ENCODE data around the gene MAGI2. TPM values are rescaled to one million over a fixed set of nuclear protein-coding genes. Genes with fewer than 3 reads are reported as not detected.

MAGI2 gene
- total RNA-seq, 1 experiment from 2014 or later = 0.25 TPM

GRCh38 chr7:79489371-79489770, 35.9 kb upstream of the MAGI2 start:
- H3K27me3 ChIP-seq (replicated peaks; ENCODE audit: control insufficient read depth, insufficient read depth, low read length) = no peaks in the 10 kb centered on the region
- H3K36me3 Mint-ChIP-seq (ENCODE audit: insufficient read depth, unreplicated experiment) = no peaks in the 10 kb centered on the region
- ChIA-PET CTCF (no interaction called here), POLR2A (no interaction called here)
- no peaks in the 10 kb centered on the region for H3K9me3 Mint-ChIP-seq (ENCODE audit: unreplicated experiment)
- no peaks in the 10 kb centered on the region for H3K27me3 Mint-ChIP-seq (ENCODE audit: insufficient read depth, unreplicated experiment)
- H3K4me1 Mint-ChIP-seq (ENCODE audit: low read depth, unreplicated experiment) = peaks cover 15% of the 10 kb centered on the region
- no peaks in the 10 kb centered on the region for H3K9me3 ChIP-seq
- H3K4me3 Mint-ChIP-seq (ENCODE audit: unreplicated experiment) = no peak overlapping the region
- DNase-seq = no peak
- no peak overlapping the region for H3K27ac Mint-ChIP-seq (ENCODE audit: unreplicated experiment)
- no peak for TF ChIP-seq CTCF (IDR thresholded peaks at IDR 0.05; ENCODE audit: insufficient read depth in 1 of 2, low read depth in 1 of 2, low read length in 1 of 2, severe bottlenecking in 1 of 2, unreplicated experiment in 1 of 2)
- no TSS peak for BruUV-seq (replicated peaks)
- no peaks in the 10 kb centered on the region for H3K36me3 ChIP-seq (ENCODE audit: control insufficient read depth, insufficient read depth, low read length)
- 0 out of 2 replicates have a peak, but pooled peaks cover 6% of the 10 kb centered on the region for H3K4me1 ChIP-seq
- intact Hi-C loops (cut with micrococcal nuclease; ENCODE audit: unreplicated experiment) = no loop called here
- no peak overlapping the region for H3K4me3 ChIP-seq (ENCODE audit: low read depth, low read length)

DNA sequence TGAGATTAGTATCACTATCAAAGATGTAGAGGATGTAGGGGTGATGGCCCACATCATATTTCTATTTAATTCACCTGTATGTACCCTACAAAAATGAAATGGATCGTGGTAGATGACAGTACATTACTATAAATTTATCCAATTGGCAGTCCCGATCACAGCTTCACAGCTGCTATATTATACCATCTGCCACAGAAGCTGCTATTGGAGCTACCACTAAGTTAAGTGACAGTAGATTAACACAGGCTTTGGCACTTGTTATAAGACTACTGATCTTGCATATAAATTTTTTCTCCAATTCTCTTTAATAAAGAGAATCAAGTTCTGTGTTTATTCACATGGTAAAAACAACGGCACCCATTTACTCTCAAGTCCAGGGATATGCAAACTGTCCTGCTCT, 24.9 kb upstream of the MAGI2 start:
- intact Hi-C loops (cut with micrococcal nuclease; ENCODE audit: unreplicated experiment) = no loop called here
- no peaks in the 10 kb centered on the region for H3K27me3 Mint-ChIP-seq (ENCODE audit: insufficient read depth, unreplicated experiment)
- Histone ChIP-seq H3K36me3 (ENCODE audit: control insufficient read depth, insufficient read depth, low read length) (no peaks in the 10 kb centered on the region), H3K4me1 (no peaks in the 10 kb centered on the region), H3K4me3 (ENCODE audit: low read depth, low read length) (no peak overlapping the region), H3K27me3 (replicated peaks; ENCODE audit: control insufficient read depth, insufficient read depth, low read length) (no peaks in the 10 kb centered on the region), H3K9me3 (no peaks in the 10 kb centered on the region)
- no peaks in the 10 kb centered on the region for H3K9me3 Mint-ChIP-seq (ENCODE audit: unreplicated experiment)
- DNase-seq = no peak
- POLR2A ChIA-PET = no interaction called here
- no peaks in the 10 kb centered on the region for H3K4me1 Mint-ChIP-seq (ENCODE audit: low read depth, unreplicated experiment)
- H3K4me3 Mint-ChIP-seq (ENCODE audit: unreplicated experiment) = no peak overlapping the region
- no peak overlapping the region for H3K27ac Mint-ChIP-seq (ENCODE audit: unreplicated experiment)
- no peaks in the 10 kb centered on the region for H3K36me3 Mint-ChIP-seq (ENCODE audit: insufficient read depth, unreplicated experiment)
- BruUV-seq (replicated peaks) = no TSS peak
- no peak for TF ChIP-seq CTCF (IDR thresholded peaks at IDR 0.05; ENCODE audit: insufficient read depth in 1 of 2, low read depth in 1 of 2, low read length in 1 of 2, severe bottlenecking in 1 of 2, unreplicated experiment in 1 of 2)
- CTCF ChIA-PET = no interaction called here

- intact Hi-C loops (cut with micrococcal nuclease; ENCODE audit: unreplicated experiment) = no loop called here
- Mint-ChIP-seq H3K9me3 (ENCODE audit: unreplicated experiment) (no peaks in the 10 kb centered on the region), H3K4me3 (ENCODE audit: unreplicated experiment) (no peak overlapping the region), H3K4me1 (ENCODE audit: low read depth, unreplicated experiment) (no peaks in the 10 kb centered on the region), H3K27me3 (ENCODE audit: insufficient read depth, unreplicated experiment) (no peaks in the 10 kb centered on the region), H3K27ac (ENCODE audit: unreplicated experiment) (no peak overlapping the region), H3K36me3 (ENCODE audit: insufficient read depth, unreplicated experiment) (no peaks in the 10 kb centered on the region)
- H3K4me1 ChIP-seq = no peaks in the 10 kb centered on the region
- no peaks in the 10 kb centered on the region for H3K36me3 ChIP-seq (ENCODE audit: control insufficient read depth, insufficient read depth, low read length)
- POLR2A ChIA-PET = no interaction called here
- no peak for TF ChIP-seq CTCF (IDR thresholded peaks at IDR 0.05; ENCODE audit: insufficient read depth in 1 of 2, low read depth in 1 of 2, low read length in 1 of 2, severe bottlenecking in 1 of 2, unreplicated experiment in 1 of 2)
- H3K9me3 ChIP-seq = peaks cover 3% of the 10 kb centered on the region; the same call in 1 of the 2 replicates
- no peaks in the 10 kb centered on the region for H3K27me3 ChIP-seq (replicated peaks; ENCODE audit: control insufficient read depth, insufficient read depth, low read length)
- BruUV-seq (replicated peaks) = no TSS peak
- H3K4me3 ChIP-seq (ENCODE audit: low read depth, low read length) = no peak overlapping the region
- CTCF ChIA-PET = no interaction called here
- no peak for DNase-seq
Observed at GRCh38 chr7:79475455-79475854, 22.0 kb upstream of the MAGI2 start.
